Esophagus squamous epithelium (tissue), 4 donors: ENCODE results near the gene RAX.

ENCODE experiments used
- CTCF ChIP-seq, 6 experiments: fragments of 450-650 bp in 4 of 6; fragments of 200-600 bp in 2 of 6; sonication (generic) in 2 of 6; IDR thresholded peaks; one replicate each; pipeline ENCODE4 v1.5.1; 2016 to 2019; ENCODE audit warnings: antibody characterized with exemption in 6 of 6, mild to moderate bottlenecking in 4 of 6, moderate library complexity in 4 of 6
- POLR2A ChIP-seq, 4 donors: fragments of 450-650 bp; IDR thresholded peaks; one replicate each; pipeline ENCODE4 v1.6.1; 2017; ENCODE audit warnings: antibody characterized with exemption in 4 of 4, mild to moderate bottlenecking in 4 of 4, moderate library complexity in 3 of 4

GRCh38 chr18:59220784-59221765 lies 52.2 kb downstream of the RAX start:
- TF ChIP-seq CTCF (IDR thresholded peaks at IDR 0.05) = no peak
- no peak for TF ChIP-seq POLR2A (IDR thresholded peaks at IDR 0.05)
